Stomach (tissue), 9 donors: ENCODE results near the gene UBFD1. TPM values are rescaled to one million over a fixed set of nuclear protein-coding genes. Genes with fewer than 3 reads are reported as not detected.

Source experiments
- DNase-seq, 2 donors: peaks; one replicate each; pipeline versions ENCODE4 v3.0.0 to v3.0.0-alpha.2; 2013 to 2019
- H3K27ac ChIP-seq, 5 donors: fragments of 200-600 bp in 4 of 5; sonication (generic) in 4 of 5; one replicate each; pipeline ENCODE4 v1.5.1; 2013 to 2019; ENCODE audit warnings: mild to moderate bottlenecking in 1 of 5, moderate library complexity in 1 of 5
- H3K27me3 ChIP-seq, 3 donors: fragments of 200-600 bp; sonication (generic); one replicate each; pipeline ENCODE4 v1.5.1; 2017 to 2019; ENCODE audit warnings: mixed run types in 1 of 3
- H3K36me3 ChIP-seq, 4 donors: fragments of 200-600 bp; sonication (generic); 1 replicate in 3 of 4; 2 replicates in 1 of 4; pipeline ENCODE4 v1.5.1; 2016 to 2019
- H3K4me1 ChIP-seq, 4 donors: fragments of 200-600 bp; sonication (generic); one replicate each; pipeline ENCODE4 v1.5.1; 2016 to 2019
- H3K4me3 ChIP-seq, 4 donors: fragments of 200-600 bp; sonication (generic) in 3 of 4; one replicate each; pipeline ENCODE4 v1.5.1; 2016 to 2019; ENCODE audit warnings: mild to moderate bottlenecking in 1 of 4
- H3K9me3 ChIP-seq, 4 donors: fragments of 200-600 bp; sonication (generic); one replicate each; pipeline ENCODE4 v1.5.1; 2016 to 2019
- EP300 ChIP-seq: sonication (generic); formaldehyde crosslinking; IDR thresholded peaks from one replicate; pipeline ENCODE4 v1.6.1; 2017; ENCODE audit warnings: antibody characterized with exemption
- POLR2A ChIP-seq, 4 donors: fragments of 450-650 bp; IDR thresholded peaks; one replicate each; pipeline ENCODE4 v1.6.1; 2016; ENCODE audit warnings: antibody characterized with exemption in 4 of 4, control low read depth in 2 of 4, mild to moderate bottlenecking in 1 of 4, moderate library complexity in 1 of 4
- POLR2AphosphoS5 ChIP-seq, 3 donors: sonication (generic); formaldehyde crosslinking; IDR thresholded peaks; one replicate each; pipeline ENCODE4 v1.6.1; 2016; ENCODE audit warnings: antibody characterized with exemption in 3 of 3
- WGBS, 5 donors: extraction: QIAGEN DNeasy Blood & Tissue Kit in 3 of 5; methylation state at CpG; one replicate each; pipeline versions ENCODE4 v1.1.5 to v1.1.7; 2013 to 2018; 5-methylcytosine and 5-hydroxymethylcytosine counted together
- intact Hi-C: fragments of 100-400 bp; cut with DNase I; formaldehyde crosslinking; loops from one replicate; pipeline ENCODE4 v1.15.1; 2023; ENCODE audit warnings: low total_unique reads
- polyA plus RNA-seq, 3 donors: library from polyadenylated mRNA; stranded (reverse); fragments of 200-250 nt; gene quantifications; one replicate each; pipeline ENCODE4 v1.2.3, GENCODE V29; 2013
- total RNA-seq, 5 donors: library from RNA; depleted of rRNA; stranded (reverse); fragments of >200 nt; gene quantifications; one replicate each; pipeline versions ENCODE4 v1.1.0 to v1.2.3, GENCODE V29; 2014 to 2016
- TF ChIP-seq, protein P1 (sequence below), 7 experiments: fragments of 450-650 bp in 4 of 7; fragments of 200-600 bp in 3 of 7; sonication (generic) in 3 of 7; IDR thresholded peaks; one replicate each; pipeline ENCODE4 v1.5.1; 2016 to 2019; ENCODE audit warnings: antibody characterized with exemption in 7 of 7, control low read depth in 2 of 7, mild to moderate bottlenecking in 1 of 7
- donor health status: healthy with polysubstance abuse.
- donor health status: Bipolar disorder and iron deficiency.
- donor health status: healthy.

Gene UBFD1
- total and polyA plus RNA-seq, 8 donors = 6.0 to 163 (median 29.4) TPM

DNA sequence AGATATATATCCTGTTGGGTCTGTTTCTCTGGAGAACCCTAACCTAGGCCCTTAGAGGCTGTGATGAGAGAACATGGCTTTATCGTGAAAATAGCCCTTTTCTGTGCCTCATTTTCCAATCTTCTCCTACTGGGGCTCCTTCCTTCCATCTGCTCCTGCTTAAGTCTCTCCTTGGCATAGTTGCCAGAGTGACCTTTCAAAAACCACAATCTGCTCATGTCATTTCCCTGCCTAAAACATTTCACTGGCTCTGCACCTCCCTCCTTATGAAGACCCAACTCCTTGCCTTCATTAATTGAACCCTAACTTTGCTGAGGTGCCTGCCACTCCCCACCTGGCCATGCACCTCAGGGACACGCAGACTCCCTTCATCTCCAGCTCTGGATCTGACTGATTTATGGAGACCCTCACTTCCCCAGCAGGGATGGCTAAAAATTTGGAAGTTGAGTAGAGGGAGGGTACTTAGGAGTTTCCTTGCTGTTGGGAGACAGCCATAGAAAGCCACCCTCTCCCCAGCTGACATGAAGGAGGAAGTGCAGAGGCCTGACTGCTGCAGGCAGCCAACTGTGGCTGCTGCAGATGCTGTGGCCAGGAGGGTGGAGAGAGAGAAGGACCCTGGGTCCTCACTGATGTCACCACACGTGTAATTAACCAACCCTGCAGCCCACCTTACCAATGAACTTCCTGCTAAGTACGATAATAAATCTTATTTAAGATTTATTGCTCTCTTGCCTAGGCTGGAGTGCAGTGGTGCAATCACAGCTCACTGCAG is 41.0 kb upstream of the UBFD1 start:
- WGBS, 5 donors = 75 to 89% (median 89%) methylated on average over 4 of the region's 4 CpGs
- Histone ChIP-seq H3K36me3 (peaks cover 3 to 34% (median 15%) of the 10 kb centered on the region in 4 donors), H3K27me3 (no peaks in the 10 kb centered on the region), H3K27ac (no peak overlapping the region), H3K4me1 (peaks cover 0 to 21% (median 4%) of the 10 kb centered on the region in 4 donors), H3K4me3 (no peak overlapping the region), H3K9me3 (no peaks in the 10 kb centered on the region)
- no peak for TF ChIP-seq POLR2A (IDR thresholded peaks at IDR 0.05)
- TF ChIP-seq EP300 = no peak
- TF ChIP-seq POLR2AphosphoS5 (IDR thresholded peaks at IDR 0.05) = no peak
- DNase-seq = no peak
- intact Hi-C loops = no loop called here

DNA sequence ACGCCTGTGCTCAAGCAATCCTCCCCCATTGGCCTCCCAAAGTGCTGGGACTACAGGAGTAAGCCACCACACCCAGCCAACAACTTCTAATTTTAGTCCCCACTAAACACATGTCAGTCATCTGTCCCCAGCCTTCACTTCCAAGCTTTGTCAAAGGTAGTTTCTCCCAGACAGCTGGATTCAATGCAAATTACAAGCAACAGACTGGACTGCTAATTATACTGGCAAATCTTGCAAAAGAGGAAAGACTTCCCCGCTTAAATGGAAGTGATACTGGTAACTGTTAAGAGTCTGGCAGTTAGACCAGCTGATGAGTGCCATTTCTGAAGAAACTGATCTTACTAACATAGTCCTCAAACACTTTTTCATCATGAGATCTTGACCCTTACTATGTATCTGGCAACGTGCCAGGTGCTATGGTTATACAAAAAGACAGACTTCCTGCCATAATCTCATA is 39.1 kb upstream of the UBFD1 start:
- WGBS, 5 donors = 46 to 71% (median 61%) methylated on average over 3 of the region's 3 CpGs
- intact Hi-C loops = no loop called here
- Histone ChIP-seq H3K4me3 (no peak overlapping the region), H3K9me3 (no peaks in the 10 kb centered on the region), H3K4me1 (peaks cover 0 to 21% (median 4%) of the 10 kb centered on the region in 4 donors), H3K36me3 (peaks cover 10 to 51% (median 34%) of the 10 kb centered on the region in 4 donors), H3K27me3 (no peaks in the 10 kb centered on the region), H3K27ac (no peak overlapping the region)
- TF ChIP-seq POLR2AphosphoS5 (IDR thresholded peaks at IDR 0.05) = no peak
- no peak for TF ChIP-seq POLR2A (IDR thresholded peaks at IDR 0.05)
- TF ChIP-seq, protein P1, sequence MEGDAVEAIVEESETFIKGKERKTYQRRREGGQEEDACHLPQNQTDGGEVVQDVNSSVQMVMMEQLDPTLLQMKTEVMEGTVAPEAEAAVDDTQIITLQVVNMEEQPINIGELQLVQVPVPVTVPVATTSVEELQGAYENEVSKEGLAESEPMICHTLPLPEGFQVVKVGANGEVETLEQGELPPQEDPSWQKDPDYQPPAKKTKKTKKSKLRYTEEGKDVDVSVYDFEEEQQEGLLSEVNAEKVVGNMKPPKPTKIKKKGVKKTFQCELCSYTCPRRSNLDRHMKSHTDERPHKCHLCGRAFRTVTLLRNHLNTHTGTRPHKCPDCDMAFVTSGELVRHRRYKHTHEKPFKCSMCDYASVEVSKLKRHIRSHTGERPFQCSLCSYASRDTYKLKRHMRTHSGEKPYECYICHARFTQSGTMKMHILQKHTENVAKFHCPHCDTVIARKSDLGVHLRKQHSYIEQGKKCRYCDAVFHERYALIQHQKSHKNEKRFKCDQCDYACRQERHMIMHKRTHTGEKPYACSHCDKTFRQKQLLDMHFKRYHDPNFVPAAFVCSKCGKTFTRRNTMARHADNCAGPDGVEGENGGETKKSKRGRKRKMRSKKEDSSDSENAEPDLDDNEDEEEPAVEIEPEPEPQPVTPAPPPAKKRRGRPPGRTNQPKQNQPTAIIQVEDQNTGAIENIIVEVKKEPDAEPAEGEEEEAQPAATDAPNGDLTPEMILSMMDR (IDR thresholded peaks at IDR 0.05) = no peak
- no peak for TF ChIP-seq EP300
- no peak for DNase-seq

DNA sequence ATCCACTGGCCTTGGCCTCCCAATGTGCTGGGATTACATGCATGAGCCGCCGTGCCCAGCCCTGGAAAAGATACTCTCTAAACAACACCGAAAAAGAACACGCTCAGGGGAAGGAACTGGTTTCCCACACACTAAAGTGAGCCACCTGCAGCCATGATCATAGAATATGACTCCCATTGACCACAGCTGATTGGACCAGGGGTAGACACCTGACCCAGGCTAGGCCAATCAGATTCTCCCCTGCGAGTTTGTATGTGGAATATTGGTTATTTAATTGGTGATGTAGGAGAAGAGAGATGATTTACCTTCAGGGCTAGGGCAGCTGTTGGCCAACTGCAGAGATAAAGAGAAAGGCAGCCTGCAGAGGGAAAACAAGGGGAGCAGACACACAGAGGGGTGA is 38.2 kb upstream of the UBFD1 start:
- no peaks in the 10 kb centered on the region for H3K9me3 ChIP-seq
- H3K27me3 ChIP-seq = no peaks in the 10 kb centered on the region
- TF ChIP-seq POLR2AphosphoS5 (IDR thresholded peaks at IDR 0.05) = no peak
- no peak for TF ChIP-seq POLR2A (IDR thresholded peaks at IDR 0.05)
- TF ChIP-seq, protein P1 (IDR thresholded peaks at IDR 0.05) = no peak
- no peak for TF ChIP-seq EP300
- 90 to 99% (median 97%) methylated on average over 5 of the region's 5 CpGs for WGBS, 5 donors
- H3K4me3 ChIP-seq = no peak overlapping the region
- intact Hi-C loops = no loop called here
- no peak for DNase-seq
- H3K36me3 ChIP-seq = peaks cover 14 to 56% (median 42%) of the 10 kb centered on the region in 4 donors
- no peak overlapping the region for H3K27ac ChIP-seq
- H3K4me1 ChIP-seq = peaks cover 0 to 18% (median 2%) of the 10 kb centered on the region in 4 donors

DNA sequence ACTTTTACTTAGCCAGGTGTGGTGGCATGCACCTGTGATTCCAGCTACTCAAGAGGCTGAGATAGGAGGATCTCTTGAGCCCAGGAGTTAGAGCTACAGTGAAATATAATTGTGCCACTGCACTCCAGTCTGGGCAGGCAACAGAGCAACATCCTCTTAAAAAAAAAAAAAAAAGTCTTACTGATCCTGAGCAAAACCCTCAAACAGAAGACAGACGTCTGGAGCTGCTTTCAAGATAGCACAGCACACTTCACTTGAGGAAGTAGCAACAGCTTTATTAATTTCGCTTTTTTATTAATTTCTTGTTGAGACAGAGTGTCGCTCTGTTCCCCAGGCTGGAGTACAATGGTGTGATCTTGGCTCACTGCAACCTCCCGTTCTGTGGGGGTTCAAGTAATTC is 37.0 kb upstream of the UBFD1 start:
- no peaks in the 10 kb centered on the region for H3K9me3 ChIP-seq
- peak overlapping the region in 1 of 5 donors; percentile 1 for H3K27ac ChIP-seq
- intact Hi-C loops = no loop called here
- H3K4me1 ChIP-seq = peaks cover 0 to 8% (median 0%) of the 10 kb centered on the region in 4 donors
- TF ChIP-seq POLR2A (IDR thresholded peaks at IDR 0.05) = no peak
- TF ChIP-seq EP300 = no peak
- TF ChIP-seq, protein P1 (IDR thresholded peaks at IDR 0.05) = no peak
- TF ChIP-seq POLR2AphosphoS5 (IDR thresholded peaks at IDR 0.05) = no peak
- no peaks in the 10 kb centered on the region for H3K27me3 ChIP-seq
- WGBS, 5 donors = 72 to 87% (median 83%) methylated on average over 4 of the region's 4 CpGs
- DNase-seq = no peak
- no peak overlapping the region for H3K4me3 ChIP-seq
- H3K36me3 ChIP-seq = peaks cover 21 to 60% (median 50%) of the 10 kb centered on the region in 4 donors
